Endothelial cell of umbilical vein (primary cell): ENCODE results near the gene PTPRD. TPM values are rescaled to one million over a fixed set of nuclear protein-coding genes. Genes with fewer than 3 reads are reported as not detected.
"Not testable (repeated sequence)": the region's sequence is repeated elsewhere in the genome, so short reads cannot be mapped to it uniquely, and the experiment has no call there.

ENCODE experiments used
- BruUV-seq: library from RNA; stranded (reverse); fragments of 400-500 nt; replicated peaks from 2 replicates; lab custom pipeline; 2021; lab: Mats Ljungman, UMichigan
- CTCF ChIA-PET: fragments of 300-600, 350-600 bp; sonication (Branson Sonifier 250); formaldehyde crosslinking; loops from one replicate; lab custom pipeline; 2021; ENCODE audit warnings: antibody characterized with exemption, inconsistent platforms; lab: Charles Lee
- POLR2A ChIA-PET: fragments of 300-600, 350-600 bp; sonication (Branson Sonifier 250); formaldehyde crosslinking; loops from one replicate; lab custom pipeline; 2021; ENCODE audit warnings: antibody characterized with exemption, inconsistent platforms; lab: Charles Lee
- DNase-seq: peaks from one replicate; pipeline ENCODE4 v3.0.0-alpha.2; 2011; ENCODE audit warnings: low read depth, low spot score
- FAIRE-seq: peaks from 2 replicates; lab custom pipeline; 2011; peaks lifted over from hg19 to GRCh38; lab: Jason Lieb, UNC
- H2AFZ ChIP-seq: 2 replicates; pipeline ENCODE4 v1.6.0; 2012; ENCODE audit warnings: low read depth, low read length, control low read depth, inconsistent platforms
- H3K27ac ChIP-seq: 2 replicates; pipeline ENCODE4 v1.5.1; 2011; ENCODE audit warnings: low read depth, mild to moderate bottlenecking, control low read depth, low read length, moderate library complexity; ENCODE audit not compliant: insufficient read depth
- H3K27me3 ChIP-seq, 2 experiments: 2 replicates each; pipeline versions ENCODE4 v1.6.0 to v1.6.1; 2011; ENCODE audit warnings: low read length in 2 of 2, mixed read lengths in 1 of 2; ENCODE audit not compliant: control insufficient read depth in 2 of 2, insufficient read depth in 2 of 2
- H3K36me3 ChIP-seq, 2 experiments: 2 replicates in 1 of 2; 3 replicates in 1 of 2; pipeline ENCODE4 v1.5.1; 2011; ENCODE audit warnings: low read length in 2 of 2, mild to moderate bottlenecking in 1 of 2, moderate library complexity in 1 of 2; ENCODE audit not compliant: control insufficient read depth in 2 of 2, insufficient read depth in 2 of 2; ENCODE audit errors: extremely low read depth in 1 of 2
- H3K4me1 ChIP-seq: 3 replicates; pipeline ENCODE4 v1.5.1; 2011; ENCODE audit warnings: mild to moderate bottlenecking, low read length; ENCODE audit not compliant: control insufficient read depth, insufficient read depth; ENCODE audit errors: extremely low read depth
- H3K4me2 ChIP-seq: 2 replicates; pipeline ENCODE4 v1.6.1; 2011; ENCODE audit warnings: low read length, control low read depth, mixed read lengths; ENCODE audit not compliant: insufficient read depth
- H3K4me3 ChIP-seq, 3 experiments: fragments of 200-600 bp in 1 of 3; sonication (generic), shearing (Covaris generic) in 1 of 3; replicated peaks in 1 of 3; 2 replicates each; pipeline ENCODE4 v1.5.1; 2011 to 2016; ENCODE audit warnings: control low read depth in 3 of 3, low read length in 3 of 3, mild to moderate bottlenecking in 2 of 3, inconsistent platforms in 1 of 3, low read depth in 1 of 3, moderate library complexity in 1 of 3; ENCODE audit not compliant: insufficient read depth in 1 of 3
- H3K79me2 ChIP-seq: 2 replicates; pipeline ENCODE4 v1.6.0; 2012; ENCODE audit warnings: low read length, inconsistent platforms; ENCODE audit not compliant: control insufficient read depth, insufficient read depth
- H3K9ac ChIP-seq: replicated peaks from 2 replicates; pipeline ENCODE3; 2011; ENCODE audit warnings: low read length, control low read depth; ENCODE audit not compliant: insufficient read depth; ENCODE audit errors: extremely low read depth
- H3K9me1 ChIP-seq: replicated peaks from 3 replicates; pipeline ENCODE4 v1.6.0; 2011; ENCODE audit warnings: mild to moderate bottlenecking, low read length; ENCODE audit not compliant: control insufficient read depth, insufficient read depth; ENCODE audit errors: extremely low read depth
- H3K9me3 ChIP-seq: replicated peaks from 2 replicates; pipeline ENCODE4 v1.5.1; 2012; ENCODE audit warnings: low read length, inconsistent platforms; ENCODE audit not compliant: control insufficient read depth, insufficient read depth
- H4K20me1 ChIP-seq: replicated peaks from 2 replicates; pipeline ENCODE3; 2011; ENCODE audit warnings: mild to moderate bottlenecking, low read length; ENCODE audit not compliant: control insufficient read depth, insufficient read depth; ENCODE audit errors: extremely low read depth
- CTCF ChIP-seq, 2 donors: IDR thresholded peaks; 1 replicate in 1 of 2; 2 replicates in 1 of 2; pipeline ENCODE4 v1.5.1; 2011; ENCODE audit warnings: low read length in 2 of 2, mild to moderate bottlenecking in 2 of 2, moderate library complexity in 2 of 2, control low read depth in 1 of 2, inconsistent platforms in 1 of 2, low read depth in 1 of 2; ENCODE audit not compliant: insufficient read depth in 1 of 2; ENCODE audit errors: extremely low read depth in 1 of 2
- EZH2 ChIP-seq: IDR thresholded peaks from 2 replicates; pipeline ENCODE4 v1.6.1; 2012; ENCODE audit warnings: borderline replicate concordance, low read depth, mild to moderate bottlenecking, moderate library complexity, low read length, inconsistent platforms; ENCODE audit not compliant: severe bottlenecking
- FOS ChIP-seq: IDR thresholded peaks from 2 replicates; pipeline ENCODE4 v1.6.1; 2011; ENCODE audit warnings: mild to moderate bottlenecking, low read length, moderate library complexity, borderline replicate concordance; ENCODE audit not compliant: insufficient read depth
- GATA2 ChIP-seq: IDR thresholded peaks from 2 replicates; pipeline ENCODE4 v1.7.0; 2011; ENCODE audit warnings: low read depth, mild to moderate bottlenecking, moderate library complexity, mixed read lengths, low read length; ENCODE audit not compliant: insufficient read length, insufficient read depth
- JUN ChIP-seq: IDR thresholded peaks from 2 replicates; pipeline ENCODE4 v1.6.1; 2011; ENCODE audit warnings: borderline replicate concordance, low read depth; ENCODE audit not compliant: insufficient read length, insufficient read depth
- MAX ChIP-seq: IDR thresholded peaks from 2 replicates; pipeline ENCODE4 v1.6.1; 2011; ENCODE audit not compliant: insufficient read depth, insufficient read length
- MYC ChIP-seq: IDR thresholded peaks from one replicate; pipeline ENCODE4 v1.6.1; 2011; ENCODE audit warnings: mild to moderate bottlenecking, low read depth, low read length
- POLR2A ChIP-seq: IDR thresholded peaks from 2 replicates; pipeline ENCODE4 v1.6.1; 2012; ENCODE audit warnings: low read depth, mild to moderate bottlenecking, control low read depth, low read length
- POLR2AphosphoS5 ChIP-seq: IDR thresholded peaks from 2 replicates; pipeline ENCODE4 v1.6.1; 2012; ENCODE audit warnings: low read depth, mild to moderate bottlenecking, control low read depth, low read length, moderate library complexity; ENCODE audit not compliant: insufficient read depth
- dilution Hi-C: fragments of 300-500 bp; cut with MboI; formaldehyde crosslinking; loops from one replicate; pipeline ENCODE4 v1.15.0; 2019; ENCODE audit warnings: low sequenced_read_pairs; ENCODE audit not compliant: extremely low pct_ligation_motif_present
- intact Hi-C: fragments of 100-400 bp; cut with micrococcal nuclease; formaldehyde crosslinking; loops from one replicate; pipeline ENCODE4 v1.10.0; 2022
- polyA plus RNA-seq, 4 experiments: library from polyadenylated mRNA; depleted of rRNA in 3 of 4; stranded (reverse) in 3 of 4; unstranded in 1 of 4; fragments of >200 nt; gene quantifications; 2 replicates each; pipeline versions ENCODE4 v1.2.1 to v1.2.3, GENCODE V29; 2011 to 2012; ENCODE audit warnings: missing spikeins in 1 of 4
- total RNA-seq: library from RNA; stranded (reverse); gene quantifications from 2 replicates; pipeline ENCODE4 v1.2.3, GENCODE V29; 2021

PTPRD gene
- total and polyA plus RNA-seq, 2 donors (not counting 3 experiments of a cell fraction or from before 2014, with no cell fraction given): 5.5 to 5.7 TPM

- H4K20me1 ChIP-seq, dilution Hi-C loops, H3K27me3 ChIP-seq, H3K27ac ChIP-seq, CTCF ChIA-PET, H2AFZ ChIP-seq, intact Hi-C loops, H3K4me2 ChIP-seq, H3K9ac ChIP-seq, DNase-seq, H3K4me3 ChIP-seq, POLR2A ChIA-PET, H3K79me2 ChIP-seq, H3K4me1 ChIP-seq, BruUV-seq, H3K9me1 ChIP-seq, FAIRE-seq, H3K36me3 ChIP-seq, H3K9me3 ChIP-seq: not testable (repeated sequence)
Measured at GRCh38 chr9:8968350-8968749, 1644.5 kb downstream of the PTPRD start.

GRCh38 chr9:8963885-8964284 is 1648.9 kb downstream of the PTPRD start:
- no peaks in the 10 kb centered on the region for H3K27me3 ChIP-seq
- no peak overlapping the region for H3K4me3 ChIP-seq
- ChIA-PET POLR2A (interaction anchor here (0.7 kb wide), 1 partner anchor 122 kb away, joined by 3 read pairs; no protein-coding TSS in a partner anchor), CTCF (no interaction called here)
- no peak for DNase-seq
- no peaks in the 10 kb centered on the region for H3K4me1 ChIP-seq
- BruUV-seq: no TSS peak
- no peaks in the 10 kb centered on the region for H3K9me1 ChIP-seq
- intact Hi-C loops: no loop called here
- dilution Hi-C loops: no loop called here
- no peaks in the 10 kb centered on the region for H3K79me2 ChIP-seq
- no peaks in the 10 kb centered on the region for H3K36me3 ChIP-seq
- no peak overlapping the region for H2AFZ ChIP-seq
- no peak overlapping the region for H3K27ac ChIP-seq
- no peak overlapping the region for H3K4me2 ChIP-seq
- FAIRE-seq: no peak
- H3K9ac ChIP-seq: no peak overlapping the region
- no peaks in the 10 kb centered on the region for H4K20me1 ChIP-seq
- H3K9me3 ChIP-seq: no peaks in the 10 kb centered on the region
- TF ChIP-seq CTCF (IDR thresholded peaks at IDR 0.05; ENCODE audit: extremely low read depth in 1 of 2, insufficient read depth in 1 of 2, low read depth in 1 of 2, low read length in 2 of 2) (no peak), MAX (no peak), GATA2 (no peak), MYC (no peak), EZH2 (no peak), JUN (no peak), FOS (no peak), POLR2AphosphoS5 (no peak), POLR2A (no peak)
